Thymus (tissue), 11 donors: ENCODE data around the gene PTBP2. TPM values are rescaled to one million over a fixed set of nuclear protein-coding genes. Genes with fewer than 3 reads are reported as not detected.

Experiments used
- DNase-seq, 9 donors: peaks; one replicate each; pipeline ENCODE4 v3.0.0-alpha.2; 2013; ENCODE audit warnings: low spot score in 9 of 9, low read depth in 6 of 9, missing footprints in 1 of 9
- H3K27ac ChIP-seq, 2 donors: one replicate each; pipeline ENCODE4 v1.5.1; 2013; ENCODE audit warnings: control low read depth in 1 of 2, low read depth in 1 of 2, low read length in 1 of 2, mild to moderate bottlenecking in 1 of 2, moderate library complexity in 1 of 2
- H3K27me3 ChIP-seq, 2 donors: one replicate each; pipeline ENCODE4 v1.5.1; 2013; ENCODE audit warnings: low read length in 1 of 2; ENCODE audit not compliant: control insufficient read depth in 2 of 2, insufficient read depth in 1 of 2
- H3K36me3 ChIP-seq, 2 donors: one replicate each; pipeline ENCODE4 v1.5.1; 2013; ENCODE audit warnings: low read length in 1 of 2, mild to moderate bottlenecking in 1 of 2, moderate library complexity in 1 of 2; ENCODE audit not compliant: control insufficient read depth in 2 of 2, insufficient read depth in 2 of 2
- H3K4me1 ChIP-seq, 2 donors: one replicate each; pipeline ENCODE4 v1.5.1; 2013; ENCODE audit warnings: low read length in 2 of 2; ENCODE audit not compliant: control insufficient read depth in 2 of 2, insufficient read depth in 2 of 2
- H3K4me3 ChIP-seq, 2 donors: one replicate each; pipeline ENCODE4 v1.5.1; 2013; ENCODE audit warnings: low read length in 2 of 2, control low read depth in 1 of 2, mild to moderate bottlenecking in 1 of 2
- H3K9me3 ChIP-seq, 2 donors: one replicate each; pipeline ENCODE4 v1.5.1; 2013; ENCODE audit warnings: low read length in 1 of 2, mild to moderate bottlenecking in 1 of 2; ENCODE audit not compliant: control insufficient read depth in 2 of 2, insufficient read depth in 1 of 2
- WGBS: extraction: QIAGEN DNeasy Blood & Tissue Kit; methylation state at CpG from one replicate; pipeline ENCODE4 v1.1.7; 2013; 5-methylcytosine and 5-hydroxymethylcytosine counted together
- polyA plus RNA-seq: library from polyadenylated mRNA; stranded (reverse); fragments of 200-250 nt; gene quantifications from one replicate; pipeline ENCODE4 v1.2.3, GENCODE V29; 2013
- total RNA-seq: library from RNA; stranded (reverse); fragments of 120-200 nt; gene quantifications from one replicate; pipeline ENCODE4 v1.2.4, GENCODE V29; 2013
- donor health status: healthy.

The PTBP2 gene
- total and polyA plus RNA-seq, 2 donors: 27.6 to 43.9 TPM

GRCh38 chr1:96845464-96845863 is 123.9 kb downstream of the PTBP2 start:
- no peaks in the 10 kb centered on the region for H3K4me1 ChIP-seq
- no peak overlapping the region for H3K4me3 ChIP-seq
- no peaks in the 10 kb centered on the region for H3K36me3 ChIP-seq
- H3K9me3 ChIP-seq: no peaks in the 10 kb centered on the region
- WGBS: 58% methylated on average over 8 of the region's 8 CpGs
- no peak overlapping the region for H3K27ac ChIP-seq
- no peaks in the 10 kb centered on the region for H3K27me3 ChIP-seq
- peak in 8 of 9 donors; percentile 6 to 42 (median 17) for DNase-seq

- H3K9me3 ChIP-seq: peaks cover 0 to 5% of the 10 kb centered on the region in 2 donors
- DNase-seq: no peak
- H3K36me3 ChIP-seq: no peaks in the 10 kb centered on the region
- H3K27ac ChIP-seq: no peak overlapping the region
- H3K27me3 ChIP-seq: no peaks in the 10 kb centered on the region
- no peak overlapping the region for H3K4me3 ChIP-seq
- no peaks in the 10 kb centered on the region for H3K4me1 ChIP-seq
- 95% methylated on average over 2 of the region's 2 CpGs for WGBS
These were observed 140.3 kb downstream of the PTBP2 start for GRCh38 chr1:96861836-96862235.

- Histone ChIP-seq H3K27me3 (no peaks in the 10 kb centered on the region), H3K4me1 (no peaks in the 10 kb centered on the region), H3K9me3 (peaks cover 0 to 5% of the 10 kb centered on the region in 2 donors), H3K27ac (no peak overlapping the region), H3K36me3 (no peaks in the 10 kb centered on the region), H3K4me3 (no peak overlapping the region)
- DNase-seq: no peak
- WGBS: 85% methylated on average over 5 of the region's 5 CpGs
These were observed 141.9 kb downstream of the PTBP2 start for GRCh38 chr1:96863449-96863848.
